ENCODE data around the gene TCF7L1. TPM values are rescaled to one million over a fixed set of nuclear protein-coding genes. Genes with fewer than 3 reads are reported as not detected.

Gene TCF7L1
- total RNA-seq, 4 donors from 2014 or later: 2.7 to 10.3 (median 8.2) TPM

GRCh38 chr2:85165088-85165690, 32.0 kb downstream of the TCF7L1 start:
- TF ChIP-seq CTCF (IDR thresholded peaks at IDR 0.05; ENCODE audit: low read depth): no peak

GRCh38 chr2:85166021-85166420, 32.8 kb downstream of the TCF7L1 start:
- no peak for TF ChIP-seq CTCF (IDR thresholded peaks at IDR 0.05; ENCODE audit: low read depth)

GRCh38 chr2:85167479-85167878, 34.3 kb downstream of the TCF7L1 start:
- TF ChIP-seq CTCF (IDR thresholded peaks at IDR 0.05; ENCODE audit: low read depth): no peak

GRCh38 chr2:85168942-85169341, 35.8 kb downstream of the TCF7L1 start:
- TF ChIP-seq CTCF (IDR thresholded peaks at IDR 0.05; ENCODE audit: low read depth): no peak

- no peak for TF ChIP-seq CTCF (IDR thresholded peaks at IDR 0.05; ENCODE audit: low read depth)
Observed at GRCh38 chr2:85169581-85169980, 36.4 kb downstream of the TCF7L1 start.

- no peak for TF ChIP-seq CTCF (IDR thresholded peaks at IDR 0.05; ENCODE audit: low read depth)
Observed at GRCh38 chr2:85170938-85171475, 37.8 kb downstream of the TCF7L1 start.

- TF ChIP-seq CTCF (IDR thresholded peaks at IDR 0.05; ENCODE audit: low read depth): no peak
Observed at GRCh38 chr2:85171916-85172315, 38.7 kb downstream of the TCF7L1 start.

Data from subcutaneous adipose tissue (tissue), 4 donors.